IMR-90 (cell line): ENCODE results near the gene OSBPL1A. TPM values are rescaled to one million over a fixed set of nuclear protein-coding genes. Genes with fewer than 3 reads are reported as not detected.

Experiments
- ATAC-seq: fragments of 200-7000 bp; cut with Tn5 transposase; 2 replicates; pipeline ENCODE4 v1.9.1; 2020; ENCODE audit warnings: low read depth, mild to moderate bottlenecking, moderate library complexity
- BruUV-seq: library from RNA; stranded (reverse); fragments of 400-500 nt; replicated peaks from 2 replicates; lab custom pipeline; 2021; lab: Mats Ljungman, UMichigan
- CTCF ChIA-PET: fragments of 300-600 bp; formaldehyde crosslinking; extraction: SDS; loops from one replicate; lab custom pipeline; 2021; ENCODE audit warnings: antibody characterized with exemption; lab: Yijun Ruan, JAX
- POLR2A ChIA-PET: fragments of 300-600 bp; sonication (Branson Sonifier 250); formaldehyde crosslinking; loops from one replicate; lab custom pipeline; 2022; ENCODE audit warnings: antibody characterized with exemption; ENCODE audit not compliant: unreplicated experiment; lab: Charles Lee
- DNase-seq: peaks from one replicate; pipeline ENCODE4 v3.0.0; 2013
- H2AFZ ChIP-seq: replicated peaks from 2 replicates; pipeline ENCODE3; 2013; ENCODE audit warnings: low read length, mild to moderate bottlenecking; ENCODE audit not compliant: poor library complexity
- H2AK5ac ChIP-seq: 2 replicates; pipeline ENCODE4 v1.6.1; 2013; ENCODE audit warnings: low read depth, low read length, inconsistent platforms
- H2AK9ac ChIP-seq: replicated peaks from 2 replicates; pipeline ENCODE3; 2013; ENCODE audit warnings: mild to moderate bottlenecking, low read depth, low read length, moderate library complexity; ENCODE audit not compliant: poor library complexity
- H2BK120ac ChIP-seq: 2 replicates; pipeline ENCODE4 v1.6.1; 2013; ENCODE audit warnings: low read depth, low read length, inconsistent platforms
- H2BK15ac ChIP-seq: 3 replicates; pipeline ENCODE4 v1.6.1; 2013; ENCODE audit warnings: low read depth, low read length, inconsistent platforms
- H2BK20ac ChIP-seq: 2 replicates; pipeline ENCODE4 v1.6.1; 2013; ENCODE audit warnings: low read depth, mild to moderate bottlenecking, inconsistent platforms, low read length, moderate library complexity
- H2BK5ac ChIP-seq: 2 replicates; pipeline ENCODE4 v1.6.1; 2013; ENCODE audit warnings: mild to moderate bottlenecking, low read depth, low read length, inconsistent platforms; ENCODE audit not compliant: poor library complexity, severe bottlenecking
- H3K14ac ChIP-seq: replicated peaks from 2 replicates; pipeline ENCODE4 v1.6.1; 2013; ENCODE audit warnings: low read depth, low read length, inconsistent platforms
- H3K18ac ChIP-seq: 2 replicates; pipeline ENCODE4 v1.6.1; 2013; ENCODE audit warnings: low read depth, low read length, control low read depth
- H3K23ac ChIP-seq: 2 replicates; pipeline ENCODE4 v1.6.1; 2013; ENCODE audit warnings: low read depth, low read length, inconsistent platforms
- H3K27ac ChIP-seq: 2 replicates; pipeline ENCODE4 v1.5.1; 2013; ENCODE audit warnings: mild to moderate bottlenecking, control low read depth, low read length; ENCODE audit not compliant: insufficient read depth
- H3K27me3 ChIP-seq: 2 replicates; pipeline ENCODE4 v1.6.1; 2013; ENCODE audit warnings: low read length; ENCODE audit not compliant: control insufficient read depth, insufficient read depth
- H3K36me3 ChIP-seq: 2 replicates; pipeline ENCODE4 v1.6.1; 2013; ENCODE audit warnings: low read length, mixed read lengths; ENCODE audit not compliant: control insufficient read depth, insufficient read depth
- H3K4ac ChIP-seq: 2 replicates; pipeline ENCODE4 v1.6.1; 2013; ENCODE audit warnings: low read depth, low read length, inconsistent platforms
- H3K4me1 ChIP-seq: 2 replicates; pipeline ENCODE4 v1.6.1; 2013; ENCODE audit warnings: low read length, mixed read lengths; ENCODE audit not compliant: control insufficient read depth, insufficient read depth
- H3K4me2 ChIP-seq: 2 replicates; pipeline ENCODE4 v1.6.1; 2013; ENCODE audit warnings: low read depth, mild to moderate bottlenecking, control low read depth, low read length, moderate library complexity
- H3K4me3 ChIP-seq: 2 replicates; pipeline ENCODE4 v1.5.1; 2013; ENCODE audit warnings: low read depth, mild to moderate bottlenecking, control low read depth, low read length, moderate library complexity; ENCODE audit not compliant: insufficient read depth
- H3K56ac ChIP-seq: 2 replicates; pipeline ENCODE4 v1.6.1; 2013; ENCODE audit warnings: low read length, inconsistent platforms; ENCODE audit not compliant: insufficient read depth; ENCODE audit errors: extremely low read depth
- H3K79me1 ChIP-seq, 2 experiments: 2 replicates each; pipeline ENCODE4 v1.6.1; 2013; ENCODE audit warnings: low read length in 2 of 2, inconsistent platforms in 1 of 2, low read depth in 1 of 2
- H3K9ac ChIP-seq: 2 replicates; pipeline ENCODE4 v1.6.1; 2013; ENCODE audit warnings: low read depth, low read length, control low read depth
- H3K9me1 ChIP-seq: 2 replicates; pipeline ENCODE4 v1.6.1; 2013; ENCODE audit warnings: low read length, inconsistent platforms; ENCODE audit not compliant: insufficient read depth
- H3K9me3 ChIP-seq: 2 replicates; pipeline ENCODE4 v1.6.1; 2013; ENCODE audit warnings: low read length; ENCODE audit not compliant: control insufficient read depth, insufficient read depth
- H4K20me1 ChIP-seq: 2 replicates; pipeline ENCODE4 v1.6.1; 2013; ENCODE audit warnings: low read length, inconsistent platforms; ENCODE audit not compliant: insufficient read depth
- H4K5ac ChIP-seq: 2 replicates; pipeline ENCODE4 v1.6.1; 2013; ENCODE audit warnings: mild to moderate bottlenecking, low read depth, low read length, control low read depth
- H4K8ac ChIP-seq, 2 experiments: 2 replicates each; pipeline ENCODE4 v1.6.1; 2013; ENCODE audit warnings: low read depth in 2 of 2, low read length in 2 of 2, control low read depth in 1 of 2, inconsistent platforms in 1 of 2
- H4K91ac ChIP-seq: 2 replicates; pipeline ENCODE4 v1.6.1; 2013; ENCODE audit warnings: low read depth, low read length, inconsistent platforms; ENCODE audit not compliant: insufficient read depth
- CEBPB ChIP-seq: IDR thresholded peaks from 2 replicates; pipeline ENCODE4 v1.6.1; 2012; ENCODE audit warnings: low read depth, low read length, improper control_type of control experiment
- FOS ChIP-seq: fragments of 150-350 bp; IDR thresholded peaks from 2 replicates; pipeline ENCODE4 v1.6.1; 2016; ENCODE audit warnings: low read depth, low read length
- MXI1 ChIP-seq: IDR thresholded peaks from 2 replicates; pipeline ENCODE4 v1.6.1; 2012; ENCODE audit warnings: low read depth, mild to moderate bottlenecking, low read length, moderate library complexity, borderline replicate concordance
- POLR2A ChIP-seq: IDR thresholded peaks from 2 replicates; pipeline ENCODE4 v1.6.1; 2012; ENCODE audit warnings: mild to moderate bottlenecking, low read depth, low read length
- RAD21 ChIP-seq: IDR thresholded peaks from 2 replicates; pipeline ENCODE4 v1.6.1; 2012; ENCODE audit warnings: low read length, improper control_type of control experiment
- RCOR1 ChIP-seq: IDR thresholded peaks from 2 replicates; pipeline ENCODE4 v1.6.1; 2012; ENCODE audit warnings: mild to moderate bottlenecking, low read length, improper control_type of control experiment; ENCODE audit not compliant: insufficient replicate concordance
- SMC3 ChIP-seq: fragments of 150-350 bp; IDR thresholded peaks from 2 replicates; pipeline ENCODE4 v1.6.1; 2016; ENCODE audit warnings: low read depth, mild to moderate bottlenecking, antibody characterized with exemption, low read length, moderate library complexity
- WGBS, 2 experiments: methylation state at CpG; one replicate each; pipeline versions ENCODE4 v1.1.5 to v1.1.7; 2013; ENCODE audit warnings: missing lambda C conversion rate in 2 of 2; ENCODE audit not compliant: insufficient read length in 1 of 2; ENCODE audit errors: extremely low coverage in 2 of 2; 5-methylcytosine and 5-hydroxymethylcytosine counted together
- dilution Hi-C: fragments of 300-500 bp; cut with HindIII; formaldehyde crosslinking; loops from one replicate; pipeline ENCODE4 v1.14.3; 2018; ENCODE audit warnings: low sequenced_read_pairs; ENCODE audit not compliant: unreplicated experiment
- in situ Hi-C: fragments of 300-500 bp; cut with MboI; formaldehyde crosslinking; loops from 3 replicates; pipeline ENCODE4 v1.14.3; 2019; ENCODE audit warnings: low sequenced_read_pairs, inconsistent platforms, mixed read lengths
- intact Hi-C: fragments of 100-400 bp; cut with micrococcal nuclease; formaldehyde crosslinking; loops from 2 replicates; pipeline ENCODE4 v1.10.0; 2022
- polyA plus RNA-seq, 3 experiments: library from polyadenylated mRNA; depleted of rRNA; stranded (reverse); fragments of >200 nt; gene quantifications; 2 replicates each; pipeline ENCODE4 v1.2.3, GENCODE V29; 2012; ENCODE audit warnings: low replicate concordance in 1 of 3
- total RNA-seq: library from RNA; depleted of rRNA; stranded (reverse); fragments of >200 nt; gene quantifications from 2 replicates; pipeline ENCODE4 v1.2.3, GENCODE V29; 2012
- TF ChIP-seq, protein P1 (sequence below): fragments of 150-350 bp; IDR thresholded peaks from 2 replicates; pipeline ENCODE4 v1.6.1; 2016; ENCODE audit warnings: low read depth, mild to moderate bottlenecking, low read length, moderate library complexity, borderline replicate concordance
- TF ChIP-seq, protein P2 (sequence below): conservative IDR thresholded peaks from 2 replicates; pipeline ENCODE4 v1.5.1; 2012; ENCODE audit warnings: mild to moderate bottlenecking, low read depth, low read length, improper control_type of control experiment

The OSBPL1A gene
- total and polyA plus RNA-seq, 2 of the 4 experiments (the other 2 are of a cell fraction), result 29.4 to 70.4 TPM

DNA sequence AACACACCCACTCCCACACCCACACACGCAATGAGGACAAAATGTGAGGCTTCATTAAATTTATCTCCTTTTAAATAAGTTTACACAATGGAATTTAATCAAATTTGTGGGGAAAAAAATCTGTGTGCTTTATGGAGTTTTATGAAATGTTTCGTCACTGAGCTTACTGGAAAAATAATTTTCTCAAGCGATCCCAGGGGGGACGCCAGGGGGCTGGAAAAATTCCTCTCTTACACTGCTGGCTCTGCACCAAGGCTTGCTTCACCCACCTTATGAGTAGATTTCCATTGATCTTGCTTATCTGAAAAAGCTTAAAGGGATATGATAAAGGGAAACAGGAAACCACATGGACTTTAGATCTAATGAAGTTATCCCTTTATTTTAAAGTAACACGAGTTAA lies 163.3 kb downstream of the OSBPL1A start:
- no peak overlapping the region for H3K18ac ChIP-seq
- peaks cover 7% of the 10 kb centered on the region for H3K4me1 ChIP-seq
- no peak overlapping the region for H2BK120ac ChIP-seq
- no peak overlapping the region for H3K14ac ChIP-seq
- H3K79me1 ChIP-seq, result peaks cover 9 to 32% of the 10 kb centered on the region in 2 experiments; a peak in 3 of 4 replicates
- CTCF ChIA-PET, result no interaction called here
- in situ Hi-C loops (no loop called here), dilution Hi-C loops (no loop called here), intact Hi-C loops (no loop called here)
- H2BK15ac ChIP-seq, result no peak overlapping the region
- H3K4ac ChIP-seq, result no peak overlapping the region
- H3K56ac ChIP-seq, result no peak overlapping the region
- no peak overlapping the region for H4K91ac ChIP-seq
- H3K23ac ChIP-seq, result no peak overlapping the region
- no peak overlapping the region for H2AK9ac ChIP-seq
- no peak overlapping the region for H3K4me3 ChIP-seq
- no peak overlapping the region for H3K4me2 ChIP-seq
- H3K9ac ChIP-seq, result no peak overlapping the region
- no peak for ATAC-seq
- DNase-seq, result no peak
- H2BK5ac ChIP-seq, result no peak overlapping the region
- peaks cover 2% of the 10 kb centered on the region; the same call in 1 of the 2 replicates for H3K9me3 ChIP-seq
- H4K5ac ChIP-seq, result no peak overlapping the region
- H3K27ac ChIP-seq, result no peak overlapping the region
- no peak overlapping the region for H2BK20ac ChIP-seq
- TF ChIP-seq, protein P1, sequence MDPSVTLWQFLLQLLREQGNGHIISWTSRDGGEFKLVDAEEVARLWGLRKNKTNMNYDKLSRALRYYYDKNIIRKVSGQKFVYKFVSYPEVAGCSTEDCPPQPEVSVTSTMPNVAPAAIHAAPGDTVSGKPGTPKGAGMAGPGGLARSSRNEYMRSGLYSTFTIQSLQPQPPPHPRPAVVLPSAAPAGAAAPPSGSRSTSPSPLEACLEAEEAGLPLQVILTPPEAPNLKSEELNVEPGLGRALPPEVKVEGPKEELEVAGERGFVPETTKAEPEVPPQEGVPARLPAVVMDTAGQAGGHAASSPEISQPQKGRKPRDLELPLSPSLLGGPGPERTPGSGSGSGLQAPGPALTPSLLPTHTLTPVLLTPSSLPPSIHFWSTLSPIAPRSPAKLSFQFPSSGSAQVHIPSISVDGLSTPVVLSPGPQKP, result no peak
- TF ChIP-seq, protein P2, sequence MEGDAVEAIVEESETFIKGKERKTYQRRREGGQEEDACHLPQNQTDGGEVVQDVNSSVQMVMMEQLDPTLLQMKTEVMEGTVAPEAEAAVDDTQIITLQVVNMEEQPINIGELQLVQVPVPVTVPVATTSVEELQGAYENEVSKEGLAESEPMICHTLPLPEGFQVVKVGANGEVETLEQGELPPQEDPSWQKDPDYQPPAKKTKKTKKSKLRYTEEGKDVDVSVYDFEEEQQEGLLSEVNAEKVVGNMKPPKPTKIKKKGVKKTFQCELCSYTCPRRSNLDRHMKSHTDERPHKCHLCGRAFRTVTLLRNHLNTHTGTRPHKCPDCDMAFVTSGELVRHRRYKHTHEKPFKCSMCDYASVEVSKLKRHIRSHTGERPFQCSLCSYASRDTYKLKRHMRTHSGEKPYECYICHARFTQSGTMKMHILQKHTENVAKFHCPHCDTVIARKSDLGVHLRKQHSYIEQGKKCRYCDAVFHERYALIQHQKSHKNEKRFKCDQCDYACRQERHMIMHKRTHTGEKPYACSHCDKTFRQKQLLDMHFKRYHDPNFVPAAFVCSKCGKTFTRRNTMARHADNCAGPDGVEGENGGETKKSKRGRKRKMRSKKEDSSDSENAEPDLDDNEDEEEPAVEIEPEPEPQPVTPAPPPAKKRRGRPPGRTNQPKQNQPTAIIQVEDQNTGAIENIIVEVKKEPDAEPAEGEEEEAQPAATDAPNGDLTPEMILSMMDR, result no peak
- TF ChIP-seq FOS (no peak), RAD21 (no peak), CEBPB (no peak), RCOR1 (no peak), POLR2A (no peak), MXI1 (no peak), SMC3 (no peak)
- H4K8ac ChIP-seq, result no peak overlapping the region
- no TSS peak for BruUV-seq
- H2AK5ac ChIP-seq, result no peak overlapping the region
- no peaks in the 10 kb centered on the region for H4K20me1 ChIP-seq
- no peak overlapping the region for H2AFZ ChIP-seq
- peaks cover 10% of the 10 kb centered on the region for H3K9me1 ChIP-seq
- H3K36me3 ChIP-seq, result peaks cover 14% of the 10 kb centered on the region
- POLR2A ChIA-PET, result no interaction called here
- no peaks in the 10 kb centered on the region for H3K27me3 ChIP-seq
- no CpG with 5 or more reads among the region's 5 CpGs for WGBS, 2 experiments
